OCI-LY3 (cell line): Measurements from ENCODE around the gene TMX4.

Experiments
- H2AFZ ChIP-seq: fragments of 200-600, 300-600 bp; shearing (Covaris generic); 2 replicates; pipeline ENCODE4 v1.6.0; 2014; ENCODE audit warnings: antibody characterized with exemption, low read depth, low read length
- H3K27ac ChIP-seq: fragments of 200-600, 300-600 bp; sonication (generic); 2 replicates; pipeline ENCODE4 v1.5.1; 2014; ENCODE audit warnings: mild to moderate bottlenecking, low read length, moderate library complexity, mixed read lengths
- H3K27me3 ChIP-seq: fragments of 200-600, 300-600 bp; sonication (generic); 2 replicates; pipeline ENCODE4 v1.6.1; 2014; ENCODE audit warnings: low read depth, low read length, mixed read lengths
- H3K36me3 ChIP-seq: fragments of 200-600, 300-600 bp; sonication (generic); replicated peaks from 2 replicates; pipeline ENCODE3; 2014; ENCODE audit warnings: low read depth, low read length, mixed read lengths
- H3K4me1 ChIP-seq: fragments of 300-600, 200-600 bp; sonication (generic); 2 replicates; pipeline ENCODE4 v1.6.1; 2014; ENCODE audit warnings: low read length, mixed read lengths
- H3K4me2 ChIP-seq: fragments of 200-600, 300-600 bp; sonication (generic); 2 replicates; pipeline ENCODE4 v1.6.1; 2014; ENCODE audit warnings: low read length, mixed read lengths
- H3K4me3 ChIP-seq: fragments of 300-600, 200-600 bp; sonication (generic); 2 replicates; pipeline ENCODE4 v1.5.1; 2014; ENCODE audit warnings: antibody characterized with exemption, mild to moderate bottlenecking, low read length, moderate library complexity
- H3K79me2 ChIP-seq: fragments of 300-600, 200-600 bp; shearing (Covaris generic); 2 replicates; pipeline ENCODE4 v1.6.1; 2014; ENCODE audit warnings: mild to moderate bottlenecking, low read length, mixed read lengths
- H3K9ac ChIP-seq: fragments of 300-600, 200-600 bp; shearing (Covaris generic); 2 replicates; pipeline ENCODE4 v1.6.0; 2014; ENCODE audit warnings: mild to moderate bottlenecking, low read length, moderate library complexity
- H3K9me3 ChIP-seq: fragments of 200-600, 300-600 bp; shearing (Covaris generic); 2 replicates; pipeline ENCODE4 v1.6.1; 2014; ENCODE audit warnings: low read length, mixed read lengths; ENCODE audit not compliant: insufficient read depth
- H4K20me1 ChIP-seq: fragments of 200-600, 300-600 bp; sonication (generic); 2 replicates; pipeline ENCODE4 v1.6.1; 2016; ENCODE audit warnings: low read length, mixed read lengths; ENCODE audit not compliant: insufficient read depth
- EZH2phosphoT487 ChIP-seq: fragments of 200-600 bp; shearing (Covaris generic); IDR thresholded peaks from 2 replicates; pipeline ENCODE4 v1.6.1; 2018; ENCODE audit warnings: antibody characterized with exemption, mixed run types, low read depth
- TF ChIP-seq, protein P1 (sequence below): fragments of 200-600, 300-600 bp; sonication (generic); IDR thresholded peaks from 2 replicates; pipeline ENCODE4 v1.5.1; 2014; ENCODE audit warnings: antibody characterized with exemption, low read length, low read depth

TMX4 gene

DNA sequence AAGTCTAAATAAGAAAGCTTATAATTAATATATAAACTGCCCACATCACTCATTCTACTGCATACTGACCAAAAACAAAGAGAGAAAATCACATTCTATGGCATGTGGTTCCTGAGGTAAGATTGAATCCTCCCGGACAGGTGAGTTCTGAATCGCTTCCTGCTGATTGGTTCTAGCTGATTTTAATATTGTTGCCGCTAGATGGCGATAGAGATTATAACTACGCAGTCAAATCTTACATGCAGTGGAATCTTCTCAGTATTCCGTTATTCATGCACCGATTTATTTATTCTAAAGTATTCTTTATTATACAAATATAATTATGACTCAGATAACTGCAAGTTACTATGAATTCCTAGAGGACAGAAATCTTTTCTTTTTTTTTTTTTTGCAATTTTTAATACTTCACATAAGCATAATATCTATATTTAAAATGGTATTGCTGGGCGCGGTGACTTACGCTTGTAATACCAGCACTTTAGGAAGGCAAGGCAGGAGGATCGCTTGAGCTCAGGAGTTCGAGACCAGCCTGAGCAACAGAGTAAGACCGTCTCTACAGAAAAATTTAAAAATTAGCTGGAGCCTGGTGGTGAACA lies 24.2 kb upstream of the TMX4 start:
- Histone ChIP-seq H4K20me1 (no peaks in the 10 kb centered on the region), H2AFZ (no peak overlapping the region), H3K9ac (no peak overlapping the region), H3K4me1 (no peaks in the 10 kb centered on the region), H3K4me2 (0 out of 2 replicates have a peak overlapping the region, but pooled peaks have one; percentile 10), H3K79me2 (no peaks in the 10 kb centered on the region), H3K27me3 (peaks cover 22% of the 10 kb centered on the region), H3K9me3 (no peaks in the 10 kb centered on the region), H3K27ac (no peak overlapping the region), H3K36me3 (no peaks in the 10 kb centered on the region), H3K4me3 (no peak overlapping the region)
- TF ChIP-seq, protein P1, sequence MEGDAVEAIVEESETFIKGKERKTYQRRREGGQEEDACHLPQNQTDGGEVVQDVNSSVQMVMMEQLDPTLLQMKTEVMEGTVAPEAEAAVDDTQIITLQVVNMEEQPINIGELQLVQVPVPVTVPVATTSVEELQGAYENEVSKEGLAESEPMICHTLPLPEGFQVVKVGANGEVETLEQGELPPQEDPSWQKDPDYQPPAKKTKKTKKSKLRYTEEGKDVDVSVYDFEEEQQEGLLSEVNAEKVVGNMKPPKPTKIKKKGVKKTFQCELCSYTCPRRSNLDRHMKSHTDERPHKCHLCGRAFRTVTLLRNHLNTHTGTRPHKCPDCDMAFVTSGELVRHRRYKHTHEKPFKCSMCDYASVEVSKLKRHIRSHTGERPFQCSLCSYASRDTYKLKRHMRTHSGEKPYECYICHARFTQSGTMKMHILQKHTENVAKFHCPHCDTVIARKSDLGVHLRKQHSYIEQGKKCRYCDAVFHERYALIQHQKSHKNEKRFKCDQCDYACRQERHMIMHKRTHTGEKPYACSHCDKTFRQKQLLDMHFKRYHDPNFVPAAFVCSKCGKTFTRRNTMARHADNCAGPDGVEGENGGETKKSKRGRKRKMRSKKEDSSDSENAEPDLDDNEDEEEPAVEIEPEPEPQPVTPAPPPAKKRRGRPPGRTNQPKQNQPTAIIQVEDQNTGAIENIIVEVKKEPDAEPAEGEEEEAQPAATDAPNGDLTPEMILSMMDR: peak; percentile 72
- no peak for TF ChIP-seq EZH2phosphoT487

DNA sequence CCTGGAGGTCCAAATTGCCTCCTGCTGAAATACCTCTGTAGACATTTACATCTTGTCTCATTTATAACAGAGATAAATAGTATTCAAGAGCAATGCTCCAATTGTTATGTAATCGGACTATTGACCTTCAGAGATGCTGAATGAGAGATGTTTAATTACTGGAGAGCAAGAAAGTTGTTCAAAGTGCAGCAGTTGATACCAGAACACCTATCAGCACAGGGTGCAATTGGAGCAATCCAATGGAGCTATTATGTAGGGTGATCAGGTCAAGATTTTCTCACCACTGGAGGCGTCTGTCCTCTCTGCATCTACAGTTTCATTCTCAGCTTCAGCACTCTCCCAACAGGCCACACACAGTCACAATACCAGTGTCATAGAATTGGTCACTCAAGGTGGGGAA lies 19.5 kb upstream of the TMX4 start:
- H3K27ac ChIP-seq: no peak overlapping the region
- H3K9ac ChIP-seq: no peak overlapping the region
- H3K4me1 ChIP-seq: no peaks in the 10 kb centered on the region; the same call in 1 of the 2 replicates
- no peaks in the 10 kb centered on the region for H3K36me3 ChIP-seq
- H3K79me2 ChIP-seq: no peaks in the 10 kb centered on the region
- TF ChIP-seq, protein P1: no peak
- no peak for TF ChIP-seq EZH2phosphoT487
- no peak overlapping the region for H3K4me3 ChIP-seq
- H2AFZ ChIP-seq: no peak overlapping the region
- peaks cover 26% of the 10 kb centered on the region for H3K27me3 ChIP-seq
- H3K9me3 ChIP-seq: no peaks in the 10 kb centered on the region
- H4K20me1 ChIP-seq: no peaks in the 10 kb centered on the region
- no peak overlapping the region for H3K4me2 ChIP-seq

DNA sequence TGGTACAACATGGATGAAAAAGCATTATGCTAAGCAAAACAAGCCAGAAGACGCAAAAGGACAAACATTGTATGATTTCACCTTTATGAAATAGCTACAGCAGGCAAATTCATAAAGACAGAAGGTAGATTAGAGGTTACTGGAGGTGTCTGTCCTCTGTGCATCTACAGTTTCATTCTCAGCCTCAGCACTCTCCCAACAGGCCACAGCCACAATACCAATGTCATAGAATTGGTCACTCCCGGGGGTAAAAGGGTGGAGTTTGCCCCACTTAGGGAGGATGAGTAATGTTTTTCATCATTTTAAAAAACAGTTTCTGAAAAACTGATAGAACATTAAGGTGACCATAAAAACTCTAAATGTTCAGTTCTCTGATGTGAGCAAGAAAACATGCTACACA lies 17.2 kb upstream of the TMX4 start:
- Histone ChIP-seq H3K27me3 (peaks cover 18% of the 10 kb centered on the region), H3K4me2 (no peak overlapping the region), H3K9me3 (no peaks in the 10 kb centered on the region), H4K20me1 (no peaks in the 10 kb centered on the region), H3K4me3 (no peak overlapping the region), H3K36me3 (no peaks in the 10 kb centered on the region), H3K27ac (no peak overlapping the region), H3K9ac (no peak overlapping the region), H3K79me2 (no peaks in the 10 kb centered on the region), H2AFZ (no peak overlapping the region), H3K4me1 (no peaks in the 10 kb centered on the region; the same call in 1 of the 2 replicates)
- TF ChIP-seq, protein P1: no peak
- TF ChIP-seq EZH2phosphoT487: no peak

DNA sequence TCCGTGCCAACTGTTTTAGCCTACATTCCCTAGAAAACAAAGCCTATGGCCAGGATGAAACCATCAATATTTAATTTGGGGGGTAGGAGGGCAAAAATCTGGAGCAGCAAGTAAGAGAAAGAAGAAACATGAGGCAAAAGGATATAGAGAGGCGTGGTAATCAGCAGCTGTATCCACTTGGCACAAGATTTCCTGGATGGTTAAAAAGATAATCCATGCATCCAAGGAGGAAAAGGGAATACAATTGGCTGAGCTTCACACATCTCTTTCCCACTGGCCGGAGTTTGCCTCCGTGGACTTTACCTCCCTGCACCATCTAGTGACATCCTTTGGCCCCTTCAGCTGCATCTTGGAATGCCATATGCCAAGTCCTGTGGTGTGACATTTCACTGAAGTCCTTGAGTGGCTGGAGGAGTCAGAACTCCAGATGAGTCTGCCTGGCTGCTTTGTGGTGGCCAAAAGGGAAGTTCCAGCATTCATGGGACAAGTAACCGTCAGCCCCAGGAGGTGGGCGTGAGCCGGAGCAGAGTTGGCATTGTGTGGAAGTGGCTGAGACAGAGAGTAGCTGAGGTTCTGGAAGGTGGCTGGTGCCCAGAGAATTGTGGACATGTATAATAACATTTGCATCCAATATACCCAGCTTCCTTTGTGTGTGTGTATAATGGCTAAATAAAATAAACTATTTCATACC lies 13.7 kb upstream of the TMX4 start:
- Histone ChIP-seq H3K4me3 (no peak overlapping the region), H4K20me1 (no peaks in the 10 kb centered on the region), H3K9ac (no peak overlapping the region), H3K27ac (no peak overlapping the region), H2AFZ (no peak overlapping the region), H3K4me2 (no peak overlapping the region), H3K27me3 (peaks cover 15% of the 10 kb centered on the region; the same call in 1 of the 2 replicates), H3K36me3 (no peaks in the 10 kb centered on the region), H3K79me2 (no peaks in the 10 kb centered on the region), H3K9me3 (no peaks in the 10 kb centered on the region), H3K4me1 (no peaks in the 10 kb centered on the region; the same call in 1 of the 2 replicates)
- TF ChIP-seq, protein P1: no peak
- TF ChIP-seq EZH2phosphoT487: no peak
